Measurements from ENCODE around the gene ERC1. TPM values are rescaled to one million over a fixed set of nuclear protein-coding genes. Genes with fewer than 3 reads are reported as not detected.
"Not testable (repeated sequence)": the region's sequence is repeated elsewhere in the genome, so short reads cannot be mapped to it uniquely, and the experiment has no call there.

The ERC1 gene
- total RNA-seq, 2 donors from 2014 or later = 53.2 to 53.4 TPM

DNA sequence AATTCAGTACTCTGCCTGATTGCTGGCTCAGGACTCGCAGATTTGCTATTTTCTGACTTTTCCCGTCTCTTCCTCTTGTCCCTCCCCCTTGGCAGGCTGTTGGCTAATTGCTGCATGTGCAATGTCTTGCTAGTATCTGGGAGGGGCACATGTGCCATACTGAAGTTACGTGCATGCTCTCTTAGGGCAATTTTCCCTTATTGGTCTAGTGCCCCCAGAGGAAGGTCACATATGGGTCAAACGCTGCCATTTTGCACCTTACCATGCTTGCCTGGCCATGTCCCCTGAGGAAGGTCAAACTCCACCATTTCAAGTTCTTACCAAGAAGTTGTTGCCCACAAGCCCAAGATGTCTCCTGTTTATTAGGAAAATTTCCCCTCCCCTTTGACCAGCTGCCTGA, 13.9 kb upstream of the ERC1 start:
- no peak for ATAC-seq
- intact Hi-C loops (cut with DNase I) = no loop called here
- DNase-seq = no peak

DNA sequence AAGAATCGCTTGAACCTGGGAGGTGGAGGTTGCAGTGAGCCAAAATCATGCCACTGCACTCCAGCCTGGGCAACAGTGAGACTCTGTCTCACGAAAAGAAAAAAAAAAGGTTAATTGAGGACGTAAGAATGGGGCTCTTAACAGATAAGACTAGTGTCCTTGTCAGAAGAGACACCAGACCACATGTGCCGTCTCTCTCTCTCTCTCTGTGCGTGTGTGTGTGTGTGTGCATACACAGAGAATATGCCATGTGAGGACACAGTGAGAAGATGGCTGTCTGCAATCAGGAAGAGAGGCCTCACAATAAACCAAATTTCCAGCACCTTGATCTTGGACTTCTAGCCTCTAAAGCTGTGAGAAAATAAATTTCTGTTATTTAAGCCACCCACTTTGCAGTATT, 11.7 kb upstream of the ERC1 start:
- no peak for DNase-seq
- no peak for ATAC-seq
- intact Hi-C loops (cut with DNase I) = no loop called here

DNA sequence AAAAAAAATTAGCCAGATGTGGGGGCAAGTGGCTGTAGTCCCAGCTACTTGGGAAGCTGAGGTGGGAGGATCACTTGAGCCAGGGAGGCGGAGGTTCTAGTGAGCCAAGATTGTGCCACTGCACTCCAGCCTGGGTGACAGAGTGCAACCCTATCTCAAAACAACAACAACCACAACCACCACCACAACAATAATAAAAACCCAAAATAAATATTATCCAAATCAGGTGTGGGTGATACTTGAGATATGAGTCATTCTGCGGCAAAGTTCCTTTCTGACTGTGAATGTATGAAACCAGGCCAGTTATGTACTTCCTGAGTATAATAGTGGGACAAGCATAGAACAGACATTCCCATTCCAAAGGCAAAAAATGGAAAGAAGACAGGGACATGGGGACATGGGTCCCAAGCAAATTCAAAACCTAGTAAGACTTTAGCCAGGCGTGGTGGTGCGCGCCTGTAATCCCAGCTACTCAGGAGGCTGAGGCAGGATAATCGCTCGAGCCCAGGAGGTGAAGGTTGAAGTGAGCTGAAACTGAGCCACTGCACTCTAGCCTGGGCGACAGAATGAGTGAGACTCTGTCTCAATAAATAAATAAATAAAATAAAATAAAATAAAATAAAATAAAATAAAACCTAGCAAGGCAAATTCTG, 9.7 kb upstream of the ERC1 start:
- intact Hi-C loops (cut with DNase I) = no loop called here
- DNase-seq (no peak), ATAC-seq (no peak)

DNA sequence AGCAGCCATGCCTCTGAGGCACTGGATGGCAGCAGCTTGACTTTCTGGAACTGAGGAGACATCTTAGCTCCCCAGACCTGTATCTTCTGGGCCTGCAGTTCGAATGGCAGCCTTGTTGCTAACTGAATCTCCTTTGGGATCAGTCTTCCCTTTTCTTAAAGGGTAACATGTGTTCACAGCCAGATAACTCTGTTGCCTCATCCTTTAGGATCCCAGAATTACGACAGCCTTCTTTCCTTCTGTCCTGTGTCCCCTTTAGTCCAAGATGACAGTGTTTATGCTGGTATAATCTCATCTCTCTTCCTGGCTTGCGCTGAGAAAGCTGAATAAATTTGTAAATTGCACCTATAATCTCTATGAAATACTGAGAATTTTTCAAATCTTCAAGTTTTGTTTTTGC, 9.1 kb upstream of the ERC1 start:
- DNase-seq = no peak
- intact Hi-C loops (cut with DNase I) = no loop called here
- ATAC-seq = no peak

DNA sequence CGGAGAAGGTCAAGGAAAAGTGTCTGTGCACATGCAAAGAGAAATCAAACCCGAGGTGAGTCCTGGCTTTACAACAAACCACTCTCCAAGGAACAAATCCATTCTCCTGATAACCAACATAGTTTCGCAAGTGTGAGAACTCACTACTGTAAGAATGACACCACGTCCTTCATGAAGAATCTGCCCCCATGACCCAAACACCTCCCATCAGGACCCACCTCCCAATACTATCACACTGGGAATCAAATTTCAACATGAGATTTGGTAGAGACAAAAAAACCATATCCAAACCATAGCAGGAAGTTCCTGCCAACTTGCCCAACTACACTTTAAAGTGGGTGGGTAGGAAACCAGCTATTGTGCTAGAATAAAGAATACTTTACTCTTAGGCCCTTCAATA, 2.4 kb upstream of the ERC1 start:
- intact Hi-C loops (cut with DNase I) = no loop called here

DNA sequence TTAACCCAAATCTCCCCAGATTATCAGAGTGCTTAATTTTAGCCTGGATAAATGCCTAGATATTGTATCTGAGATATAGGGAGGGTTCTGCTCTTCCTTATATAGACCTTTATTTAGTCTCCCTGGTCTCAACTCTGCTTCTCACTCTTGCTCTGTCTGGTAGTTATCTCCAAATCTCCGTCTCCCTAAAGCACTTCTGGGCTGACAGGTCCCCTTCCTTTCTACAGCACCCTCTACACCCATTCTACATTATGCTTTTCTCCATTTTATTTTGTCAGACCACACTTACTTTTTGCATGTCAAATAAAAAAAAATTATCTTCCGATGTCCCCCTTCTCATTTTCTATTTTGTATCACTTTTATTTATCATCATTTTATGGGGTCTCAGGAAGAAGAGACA, 2.0 kb upstream of the ERC1 start:
- intact Hi-C loops (cut with DNase I) = no loop called here
- ATAC-seq (no peak), DNase-seq (no peak)

More for the DNA sequence above, 2.4 kb upstream of the ERC1 start:
- DNase-seq (no peak), ATAC-seq (no peak)

DNA sequence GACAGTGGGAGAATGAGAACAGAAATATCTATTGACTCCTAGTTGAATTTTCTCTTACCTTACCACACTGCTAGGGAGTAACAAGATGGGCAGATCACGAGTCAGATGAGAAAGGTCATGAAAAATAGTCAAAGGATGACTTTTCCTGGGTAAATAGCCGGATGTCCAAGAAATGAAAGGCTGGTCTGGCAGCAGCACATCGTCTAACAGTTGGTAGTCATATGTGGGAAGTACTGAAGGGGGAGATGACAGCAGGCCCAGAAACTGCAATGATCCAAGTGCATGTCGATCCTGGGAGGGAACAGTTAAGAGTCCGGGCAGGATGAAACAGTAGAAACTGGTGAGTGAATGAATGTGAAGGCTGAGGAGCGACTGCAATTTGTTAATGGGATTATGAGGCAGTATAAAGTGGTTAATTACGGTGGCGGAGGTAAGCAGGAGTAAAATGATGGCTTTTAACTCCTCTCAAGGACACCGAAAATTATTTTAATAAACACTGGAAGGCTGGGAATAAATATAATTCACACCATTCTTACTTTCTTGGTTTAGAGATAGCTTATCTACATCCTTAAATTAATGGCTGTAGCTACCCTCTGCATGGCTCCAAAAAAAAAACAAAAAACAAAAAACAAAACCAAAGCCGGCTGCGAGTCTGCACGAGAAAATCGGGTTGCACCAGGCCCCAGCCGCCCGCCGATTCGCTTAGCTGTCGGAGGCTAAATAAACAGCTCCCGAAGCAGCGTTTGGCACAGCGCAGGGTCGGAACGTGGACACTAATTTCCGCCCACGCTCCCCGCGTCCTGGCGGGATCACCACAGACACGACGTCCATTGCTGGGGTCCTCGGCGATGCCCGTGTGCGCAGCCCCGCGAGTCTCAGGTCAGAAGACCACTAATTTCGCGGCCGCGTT, 1.0 kb upstream of the ERC1 start:
- DNase-seq = peak; percentile 84
- ATAC-seq = peak; percentile 42 to 59
- intact Hi-C loops (cut with DNase I) = no loop called here

DNA sequence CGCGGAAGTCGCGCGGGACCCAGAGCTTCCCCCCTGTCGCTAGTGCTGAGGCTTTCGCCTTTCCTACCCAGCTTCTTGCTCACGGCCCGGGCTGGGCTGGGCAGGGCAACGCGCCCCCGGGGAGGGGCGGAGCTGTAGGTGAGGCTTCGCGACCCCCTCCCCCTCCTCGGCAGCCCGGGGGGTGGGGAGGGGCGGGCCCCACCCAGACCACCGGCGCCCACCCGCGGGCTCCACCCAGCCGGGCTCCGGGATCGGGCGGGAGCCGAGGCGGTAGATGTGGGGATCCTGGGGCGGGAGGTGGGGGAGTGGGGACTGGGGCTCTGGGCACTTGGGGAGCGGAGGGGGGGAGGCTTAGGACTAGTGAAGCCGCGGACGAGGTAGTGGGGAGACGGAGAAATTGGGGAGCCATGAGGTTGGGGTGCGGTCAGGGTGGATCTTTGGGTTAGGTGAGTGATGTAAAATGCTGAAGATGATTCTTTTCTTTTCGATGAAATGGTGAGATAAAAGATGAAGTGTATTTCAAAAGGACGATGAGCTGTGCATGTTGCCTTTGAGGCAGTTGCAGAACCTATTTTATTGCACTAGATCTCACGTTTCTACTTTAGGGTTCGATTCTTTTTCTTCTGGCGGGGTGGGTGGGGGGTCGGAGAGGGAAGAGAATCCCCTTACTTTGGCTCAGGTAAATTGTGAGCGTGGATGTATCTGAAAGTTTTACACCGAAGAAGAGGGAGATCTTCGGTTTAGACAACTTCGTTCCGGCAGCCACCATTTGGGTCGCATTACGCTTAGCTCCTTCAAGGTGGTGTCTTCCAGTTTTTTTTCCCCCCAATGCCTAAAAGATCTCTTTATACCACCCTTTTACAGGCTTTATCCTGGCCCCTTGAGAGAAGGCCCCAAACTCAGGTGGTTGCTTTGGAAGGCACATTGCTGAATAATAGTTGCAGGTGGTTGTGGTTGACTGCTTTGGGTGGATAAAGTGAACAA, 619 bp downstream of the ERC1 start:
- intact Hi-C loops (cut with DNase I) = no loop called here
- peak; percentile 43 to 46 for ATAC-seq
- DNase-seq = no peak

DNA sequence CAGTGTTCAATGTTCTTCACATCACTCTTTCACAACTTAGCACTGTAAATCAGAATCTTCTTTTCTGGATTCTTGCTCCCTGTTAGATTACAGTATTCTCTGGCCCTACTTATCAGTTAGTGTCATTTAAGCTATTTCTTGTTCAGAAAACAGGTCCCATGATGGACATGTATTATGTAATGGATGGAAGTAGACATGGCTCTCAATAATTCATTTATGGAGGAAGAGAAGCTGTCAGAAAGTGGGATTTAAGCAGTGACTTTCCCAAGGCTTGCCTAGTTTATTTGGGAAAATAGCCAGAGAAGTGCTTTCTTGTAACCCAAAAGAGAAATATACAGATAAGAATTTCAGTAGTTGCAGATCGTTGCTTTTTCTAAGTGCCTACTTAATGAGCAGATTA, 1.6 kb downstream of the ERC1 start:
- no peak for ATAC-seq
- intact Hi-C loops (cut with DNase I) = no loop called here

DNA sequence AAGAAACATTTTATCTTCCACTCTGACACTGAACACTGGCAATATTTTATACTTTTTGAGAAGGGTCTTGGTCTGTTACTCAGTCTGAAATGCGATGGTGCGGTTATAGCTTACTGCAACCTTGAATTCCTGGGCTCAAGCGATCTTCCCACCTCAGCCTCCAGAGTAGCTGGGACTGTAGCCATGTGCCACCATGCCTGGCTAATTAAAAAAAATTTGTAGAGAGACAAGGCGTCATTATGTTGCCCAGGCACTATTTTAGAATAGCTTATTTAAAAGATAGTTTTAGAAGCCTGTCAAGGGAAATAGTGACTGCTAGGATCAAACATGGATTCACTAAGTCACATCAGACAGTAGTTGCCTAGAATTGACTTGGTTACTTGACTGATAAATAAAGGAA, 5.9 kb downstream of the ERC1 start:
- DNase-seq (no peak), ATAC-seq (no peak)
- intact Hi-C loops (cut with DNase I) = loop anchor here in 1 of 2 donors (5.0 kb wide), 1 partner anchor 85 kb away; no protein-coding TSS in a partner anchor

More for the DNA sequence above, 1.6 kb downstream of the ERC1 start:
- no peak for DNase-seq

DNA sequence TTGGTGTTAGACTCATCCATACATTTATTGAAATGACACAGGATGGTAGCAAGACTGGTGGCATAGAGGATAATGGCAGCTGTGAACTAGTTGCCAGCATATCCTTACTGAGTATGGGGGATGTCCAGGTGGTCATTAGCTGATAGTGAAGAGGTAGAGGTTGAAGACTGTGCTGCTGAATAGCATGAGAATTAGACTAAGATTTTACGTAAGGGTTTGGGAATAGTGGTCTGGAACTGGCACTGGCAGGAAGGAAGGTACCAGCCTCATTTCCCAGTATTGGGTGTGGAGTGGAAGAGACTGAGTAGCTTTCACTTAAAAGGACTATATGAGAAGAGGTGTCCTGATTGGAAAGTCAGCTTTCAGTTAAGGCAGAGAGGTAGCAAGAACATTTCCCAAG, 6.5 kb downstream of the ERC1 start:
- intact Hi-C loops (cut with DNase I) = loop anchor here in 1 of 2 donors (5.0 kb wide), 1 partner anchor 85 kb away; no protein-coding TSS in a partner anchor
- no peak for DNase-seq
- no peak for ATAC-seq

DNA sequence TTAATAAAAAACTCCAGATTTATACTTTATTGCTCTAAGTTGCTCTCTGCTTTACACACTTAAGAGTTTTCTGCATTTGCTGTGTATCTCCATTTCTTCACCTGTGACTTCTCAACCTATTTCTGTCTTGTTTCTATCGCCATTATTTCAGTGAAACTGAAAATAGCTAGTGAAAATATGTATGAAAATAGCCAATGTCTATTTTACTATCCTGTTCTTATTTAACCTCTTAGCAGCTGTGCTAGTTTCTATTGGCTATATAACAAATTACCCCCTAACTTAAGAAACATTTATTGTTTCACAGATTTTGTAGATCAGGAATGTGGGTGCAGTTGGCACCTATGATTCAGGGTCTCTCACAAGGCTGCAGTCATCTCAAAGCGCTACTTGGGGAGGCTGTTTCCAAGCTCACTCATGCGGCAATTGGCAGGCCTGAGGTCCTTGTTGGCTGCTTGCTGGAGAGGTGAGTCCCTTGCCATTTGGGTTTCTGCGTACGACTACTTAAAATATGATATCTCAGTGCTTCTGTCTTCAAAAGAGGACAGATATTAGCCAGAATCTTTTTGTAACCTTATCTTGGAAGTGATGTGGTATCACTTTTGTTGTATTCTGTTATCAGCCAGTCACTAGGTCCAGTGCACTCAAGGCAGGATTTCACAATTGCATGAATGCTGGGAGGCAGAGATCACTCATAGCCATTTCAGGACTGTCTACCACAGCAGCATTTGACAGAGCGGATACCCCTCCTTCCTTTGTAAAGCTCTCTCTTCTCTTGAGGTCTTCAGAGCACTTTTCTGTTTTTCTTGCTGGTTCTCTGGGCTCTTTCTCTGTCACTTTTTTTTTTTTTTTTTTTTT, 7.2 kb downstream of the ERC1 start:
- intact Hi-C loops (cut with DNase I) = loop anchor here in 1 of 2 donors (5.0 kb wide), 1 partner anchor 84 kb away; no protein-coding TSS in a partner anchor
- DNase-seq (no peak), ATAC-seq (peak; percentile 67 to 71)

DNA sequence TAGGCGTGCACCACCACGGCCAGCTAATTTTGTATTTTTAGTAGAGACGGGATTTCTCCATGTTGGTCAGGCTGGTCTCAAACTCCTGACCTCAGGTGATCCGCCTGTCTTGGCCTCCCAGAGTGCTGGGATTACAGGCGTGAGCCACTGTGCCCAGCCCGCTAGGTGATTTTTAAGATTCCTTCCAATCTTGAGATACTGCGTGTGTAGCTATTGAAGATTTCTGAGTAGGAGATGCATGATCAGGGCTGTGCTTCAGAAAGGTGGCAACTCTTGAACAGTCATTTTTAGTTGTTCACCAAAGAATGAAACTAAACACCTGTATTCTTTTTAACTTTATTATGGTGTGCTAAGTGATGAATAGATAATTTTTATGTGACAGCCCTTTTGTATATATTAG, 8.7 kb downstream of the ERC1 start:
- ATAC-seq, DNase-seq: not testable (repeated sequence)
- intact Hi-C loops (cut with DNase I) = loop anchor here in 1 of 2 donors (5.0 kb wide), 1 partner anchor 83 kb away; no protein-coding TSS in a partner anchor

DNA sequence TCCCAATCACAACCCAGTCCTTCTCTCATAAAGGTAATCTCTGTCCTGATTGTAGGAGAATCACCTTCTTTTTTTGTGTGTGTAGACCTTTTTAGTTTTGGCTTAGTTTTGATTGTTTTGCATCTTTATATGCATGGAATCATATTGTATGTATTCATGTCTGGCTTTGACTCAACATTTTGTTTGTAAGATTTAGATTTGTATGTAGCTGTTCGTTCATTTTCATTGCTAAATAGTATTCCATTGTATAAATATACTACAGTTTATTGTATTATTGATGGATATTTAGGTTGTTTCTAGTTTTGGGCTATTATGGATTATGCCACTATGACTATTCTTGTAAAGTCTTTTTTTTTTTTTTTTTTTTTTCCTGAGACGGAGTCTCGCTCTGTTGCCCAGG, 10.5 kb downstream of the ERC1 start:
- no peak for ATAC-seq
- intact Hi-C loops (cut with DNase I) = no loop called here
- DNase-seq = no peak

DNA sequence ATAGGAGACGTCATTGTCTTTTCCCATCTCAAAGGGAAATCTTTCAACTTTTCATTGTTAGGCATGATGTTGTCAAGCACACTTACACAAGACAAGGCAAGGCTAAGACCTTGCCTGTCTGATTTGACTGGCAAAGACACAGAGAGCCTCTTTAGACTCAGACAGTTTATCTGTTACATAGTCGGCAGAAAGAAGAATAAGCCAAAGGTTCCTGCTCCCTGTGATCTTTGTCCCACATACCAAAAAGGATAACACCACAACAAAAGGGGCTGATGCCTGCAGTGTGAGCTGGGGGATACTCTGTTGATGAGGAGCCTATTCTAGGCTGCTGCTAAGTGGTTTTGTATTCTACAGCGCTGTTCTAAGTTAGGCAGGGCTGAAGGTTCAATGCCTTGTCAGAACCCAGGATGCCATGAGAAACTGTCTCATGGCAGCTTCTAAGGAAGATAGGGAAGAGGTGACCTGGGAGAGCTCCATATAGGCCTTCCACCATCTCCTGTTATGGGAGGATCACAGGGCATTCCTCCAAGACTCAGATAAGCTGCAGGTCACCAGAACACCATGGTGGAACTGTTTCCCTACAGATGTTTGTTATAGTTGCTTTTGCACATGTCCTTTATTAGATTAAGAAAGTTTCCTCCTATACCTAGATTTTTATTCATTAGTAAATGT, 12.7 kb downstream of the ERC1 start:
- no peak for DNase-seq
- peak; percentile 29 to 57 for ATAC-seq
- intact Hi-C loops (cut with DNase I) = no loop called here

DNA sequence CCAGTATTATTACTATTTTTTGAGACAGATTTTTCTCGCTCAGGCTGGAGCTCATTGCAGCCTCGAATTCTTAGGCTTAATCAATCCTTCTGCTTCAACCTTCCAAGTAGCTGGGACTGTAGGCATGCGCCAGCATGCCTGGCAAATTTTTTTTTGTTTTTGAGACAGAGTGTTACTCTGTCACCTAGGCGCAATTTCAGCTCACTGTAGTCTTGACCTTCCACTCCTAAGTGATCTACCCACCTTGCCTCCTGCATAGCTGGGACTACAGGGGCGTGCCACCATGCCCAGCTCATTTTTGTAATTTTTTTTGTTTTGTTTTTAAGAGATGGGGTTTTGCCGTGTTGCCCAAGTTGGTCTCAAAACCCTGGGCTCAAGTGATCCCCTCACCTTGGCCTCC, 15.2 kb downstream of the ERC1 start:
- ATAC-seq (no peak), DNase-seq (no peak)
- intact Hi-C loops (cut with DNase I) = no loop called here

DNA sequence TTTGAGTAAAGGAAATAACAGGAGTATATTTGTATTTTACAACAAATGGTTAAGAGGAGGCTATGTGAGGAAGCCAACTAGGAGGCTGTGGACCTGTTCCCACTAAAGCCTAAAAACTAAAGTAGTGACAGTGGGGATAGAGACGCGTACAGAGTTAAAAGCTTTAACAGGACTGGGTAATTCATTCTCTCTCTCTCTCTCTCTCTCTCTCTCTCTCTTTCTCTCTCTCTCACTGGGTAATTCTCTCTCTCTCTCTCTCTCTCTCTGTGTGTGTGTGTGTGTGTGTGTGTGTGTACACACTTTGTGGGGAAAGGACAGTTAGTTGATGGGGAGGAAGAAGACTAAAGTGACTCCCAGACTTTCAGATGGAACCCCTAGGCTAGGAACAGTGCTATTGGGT, 16.3 kb downstream of the ERC1 start:
- no peak for ATAC-seq
- no peak for DNase-seq
- intact Hi-C loops (cut with DNase I) = no loop called here

DNA sequence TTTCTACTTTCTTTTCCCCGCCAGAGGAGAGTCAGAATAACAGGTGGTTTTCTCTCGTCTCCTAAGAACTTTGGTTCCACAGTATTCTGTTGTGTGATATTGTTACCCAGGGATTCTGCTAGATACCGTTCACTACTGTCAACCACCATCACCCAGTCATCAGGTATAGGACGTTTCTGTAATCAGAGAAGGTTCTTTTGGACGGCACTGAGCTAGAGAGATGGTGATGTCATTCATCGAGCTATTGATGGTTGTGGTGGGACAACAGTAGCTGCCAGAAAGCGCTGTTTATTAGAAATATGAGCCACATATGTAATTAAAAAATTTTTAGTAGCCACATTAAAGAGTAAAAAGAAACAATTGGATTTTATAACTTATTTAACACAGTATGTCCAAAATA, 17.0 kb downstream of the ERC1 start:
- DNase-seq = no peak
- ATAC-seq = no peak
- intact Hi-C loops (cut with DNase I) = no loop called here
